GM23338 (cell line): ENCODE data around the gene DTX1. TPM values are rescaled to one million over a fixed set of nuclear protein-coding genes. Genes with fewer than 3 reads are reported as not detected.

ENCODE experiments used
- ATAC-seq: fragments of 200-7000 bp; cut with Tn5 transposase; 3 replicates; pipeline ENCODE4 v1.9.1; 2020
- DNase-seq: peaks from one replicate; pipeline ENCODE4 v3.0.0-alpha.2; 2015; ENCODE audit warnings: low spot score
- H2AFZ ChIP-seq: fragments of 200-600 bp; sonication (generic); 2 replicates; pipeline ENCODE4 v1.8.0; 2016; ENCODE audit warnings: antibody characterized with exemption, mild to moderate bottlenecking, moderate library complexity
- H3F3A ChIP-seq: fragments of 200-600 bp; sonication (generic); replicated peaks from 2 replicates; pipeline ENCODE4 v1.8.0; 2017; ENCODE audit warnings: antibody characterized with exemption, mixed run types, low read depth
- H3K27ac ChIP-seq: fragments of 200-600 bp; sonication (generic); 2 replicates; pipeline ENCODE4 v1.6.1; 2016; ENCODE audit warnings: low read depth
- H3K27me3 ChIP-seq: fragments of 200-600 bp; sonication (generic); 2 replicates; pipeline ENCODE4 v1.8.0; 2016; ENCODE audit warnings: mild to moderate bottlenecking, mixed run types, moderate library complexity; ENCODE audit not compliant: insufficient read depth
- H3K36me3 ChIP-seq: fragments of 200-600 bp; sonication (generic); 2 replicates; pipeline ENCODE4 v1.8.0; 2016; ENCODE audit warnings: mild to moderate bottlenecking; ENCODE audit not compliant: insufficient read depth
- H3K4me1 ChIP-seq: fragments of 200-600 bp; sonication (generic); 2 replicates; pipeline ENCODE4 v1.8.0; 2016; ENCODE audit warnings: mild to moderate bottlenecking, moderate library complexity; ENCODE audit not compliant: insufficient read depth
- H3K4me2 ChIP-seq: fragments of 200-600 bp; sonication (generic); 2 replicates; pipeline ENCODE4 v1.7.1; 2017; ENCODE audit warnings: mixed run types
- H3K4me3 ChIP-seq: fragments of 200-600 bp; sonication (generic); 2 replicates; pipeline ENCODE4 v1.6.1; 2016; ENCODE audit warnings: mixed run types
- H3K79me2 ChIP-seq: fragments of 200-600 bp; sonication (generic); replicated peaks from 2 replicates; pipeline ENCODE4 v1.8.0; 2017; ENCODE audit warnings: mild to moderate bottlenecking; ENCODE audit not compliant: insufficient read depth
- H3K9me2 ChIP-seq: fragments of 200-600 bp; sonication (generic); 2 replicates; pipeline ENCODE4 v1.8.0; 2017; ENCODE audit not compliant: insufficient read depth
- H4K20me1 ChIP-seq: fragments of 200-600 bp; sonication (generic); replicated peaks from 2 replicates; pipeline ENCODE4 v1.8.0; 2017; ENCODE audit warnings: mild to moderate bottlenecking; ENCODE audit not compliant: insufficient read depth
- H3K27ac Mint-ChIP-seq: 2 replicates; pipeline ENCODE4 v1.8.0; 2020; ENCODE audit warnings: inconsistent platforms, mild to moderate bottlenecking, moderate library complexity, mixed read lengths
- H3K27me3 Mint-ChIP-seq: 3 replicates; pipeline ENCODE4 v1.8.0; 2022; ENCODE audit warnings: low read depth, mild to moderate bottlenecking, moderate library complexity, mixed read lengths, inconsistent platforms; ENCODE audit not compliant: insufficient read depth, poor library complexity
- H3K36me3 Mint-ChIP-seq: 3 replicates; pipeline ENCODE4 v1.8.0; 2021; ENCODE audit warnings: low read depth, mild to moderate bottlenecking, inconsistent platforms, moderate library complexity, mixed read lengths
- H3K4me1 Mint-ChIP-seq: 3 replicates; pipeline ENCODE4 v1.8.0; 2020; ENCODE audit warnings: mild to moderate bottlenecking, inconsistent platforms, mixed read lengths
- H3K4me3 Mint-ChIP-seq: 3 replicates; pipeline ENCODE4 v1.8.0; 2021; ENCODE audit warnings: moderate library complexity, mild to moderate bottlenecking, inconsistent platforms, mixed read lengths
- H3K9me3 Mint-ChIP-seq: 3 replicates; pipeline ENCODE4 v1.8.0; 2020; ENCODE audit warnings: moderate library complexity, mild to moderate bottlenecking, inconsistent platforms, mixed read lengths
- CREB1 ChIP-seq: fragments of 250-450 bp; sonication (Bioruptor Pico); IDR thresholded peaks from 2 replicates; pipeline ENCODE4 v1.5.0; 2020; ENCODE audit warnings: low read depth, mild to moderate bottlenecking, moderate library complexity
- CTCF ChIP-seq, 2 experiments: fragments of 200-600 bp in 1 of 2; sonication (generic) in 1 of 2; conservative IDR thresholded peaks; 2 replicates each; pipeline versions ENCODE4 v1.5.1 to v1.6.1; 2016 to 2017; ENCODE audit warnings: antibody characterized with exemption in 2 of 2, low read depth in 2 of 2, mild to moderate bottlenecking in 2 of 2, moderate library complexity in 1 of 2
- ETS1 ChIP-seq: IDR thresholded peaks from 2 replicates; pipeline ENCODE4 v1.6.1; 2016; ENCODE audit warnings: antibody characterized with exemption
- EZH2 ChIP-seq: fragments of 200-600 bp; sonication (generic); IDR thresholded peaks from one replicate; pipeline ENCODE4 v1.8.0; 2017; ENCODE audit warnings: antibody characterized with exemption, mild to moderate bottlenecking, low read depth; ENCODE audit not compliant: unreplicated experiment
- EZH2phosphoT487 ChIP-seq: fragments of 200-600 bp; sonication (generic); IDR thresholded peaks from one replicate; pipeline ENCODE4 v1.8.1; 2018; ENCODE audit warnings: antibody characterized with exemption; ENCODE audit not compliant: unreplicated experiment
- JUNB ChIP-seq: IDR thresholded peaks from one replicate; pipeline ENCODE4 v1.6.1; 2016; ENCODE audit warnings: antibody characterized with exemption; ENCODE audit not compliant: unreplicated experiment
- NANOG ChIP-seq: IDR thresholded peaks from 2 replicates; pipeline ENCODE4 v1.6.1; 2016; ENCODE audit warnings: antibody characterized with exemption, borderline replicate concordance
- POLR2AphosphoS5 ChIP-seq: IDR thresholded peaks from 2 replicates; pipeline ENCODE4 v1.6.1; 2016; ENCODE audit warnings: antibody characterized with exemption, low read depth
- REST ChIP-seq: IDR thresholded peaks from one replicate; pipeline ENCODE4 v1.6.1; 2018; ENCODE audit warnings: antibody characterized with exemption; ENCODE audit not compliant: unreplicated experiment
- STAT1 ChIP-seq: IDR thresholded peaks from one replicate; pipeline ENCODE4 v1.6.1; 2016; ENCODE audit warnings: antibody characterized with exemption; ENCODE audit not compliant: unreplicated experiment
- ZNF114 ChIP-seq: fragments of 250-450 bp; sonication (Bioruptor Pico); IDR thresholded peaks from 2 replicates; pipeline ENCODE4 v1.5.0; 2020; ENCODE audit warnings: mild to moderate bottlenecking, moderate library complexity
- ZNF331 ChIP-seq: fragments of 250-450 bp; sonication (Bioruptor Pico); IDR thresholded peaks from 2 replicates; pipeline ENCODE4 v1.5.0; 2020; ENCODE audit warnings: low read depth, mild to moderate bottlenecking, moderate library complexity
- polyA plus RNA-seq: library from polyadenylated mRNA; unstranded; fragments of >200 nt; fragmentation: Nextera tagmentation; extraction: Ambion mirVana; gene quantifications from 2 replicates; pipeline ENCODE4 v1.2.1, GENCODE V29; 2016
- total RNA-seq: library from RNA; depleted of rRNA; stranded (reverse); fragments of >200 nt; shearing (Covaris generic); gene quantifications from 2 replicates; pipeline ENCODE4 v1.2.3, GENCODE V29; 2014

The DTX1 gene
- total and polyA plus RNA-seq, 2 experiments from 2014 or later: 1.6 to 9.0 TPM

GRCh38 chr12:113089839-113090238 is 33.3 kb downstream of the DTX1 start:
- ATAC-seq: no peak

GRCh38 chr12:113090740-113091139 is 34.2 kb downstream of the DTX1 start:
- H3K9me2 ChIP-seq: no peaks in the 10 kb centered on the region
- H3K27me3 Mint-ChIP-seq: peaks cover 25% of the 10 kb centered on the region
- TF ChIP-seq ZNF331 (CRISPR knock-in tag) (no peak), EZH2phosphoT487 (no peak), ETS1 (no peak), REST (no peak), JUNB (no peak), NANOG (no peak), CTCF (conservative IDR thresholded peaks at IDR 0.05; ENCODE audit: low read depth in 2 of 2) (no peak), STAT1 (no peak), POLR2AphosphoS5 (no peak)

More at GRCh38 chr12:113089839-113090238, 33.3 kb downstream of the DTX1 start:
- Histone ChIP-seq H3K4me1 (peaks cover 6% of the 10 kb centered on the region; the same call in 1 of the 2 replicates), H3K9me2 (no peaks in the 10 kb centered on the region), H2AFZ (no peak overlapping the region), H4K20me1 (no peaks in the 10 kb centered on the region; the same call in 1 of the 2 replicates), H3K79me2 (no peaks in the 10 kb centered on the region), H3K27ac (no peak overlapping the region), H3K4me3 (no peak overlapping the region), H3K27me3 (no peaks in the 10 kb centered on the region), H3K36me3 (no peaks in the 10 kb centered on the region), H3F3A (no peaks in the 10 kb centered on the region), H3K4me2 (no peak overlapping the region)
- H3K9me3 Mint-ChIP-seq: no peaks in the 10 kb centered on the region
- no peak for TF ChIP-seq ZNF331 (CRISPR knock-in tag)
- TF ChIP-seq EZH2: no peak
- no peak for TF ChIP-seq EZH2phosphoT487
- no peak for TF ChIP-seq CREB1 (CRISPR knock-in tag)
- TF ChIP-seq STAT1: no peak
- no peak for TF ChIP-seq ZNF114
- TF ChIP-seq REST: no peak
- no peak for DNase-seq
- no peaks in the 10 kb centered on the region; the same call in 2 of the 3 replicates for H3K36me3 Mint-ChIP-seq
- no peak overlapping the region for H3K27ac Mint-ChIP-seq
- no peak overlapping the region for H3K4me3 Mint-ChIP-seq
- H3K4me1 Mint-ChIP-seq: peaks cover 34% of the 10 kb centered on the region
- peaks cover 20% of the 10 kb centered on the region for H3K27me3 Mint-ChIP-seq

More at GRCh38 chr12:113090740-113091139, 34.2 kb downstream of the DTX1 start:
- ATAC-seq (no peak), DNase-seq (no peak)
- no peak overlapping the region for H3K27ac ChIP-seq
- H3K4me2 ChIP-seq: no peak overlapping the region
- no peak overlapping the region for H3K4me3 Mint-ChIP-seq
- peaks cover 6% of the 10 kb centered on the region; the same call in 1 of the 2 replicates for H3K4me1 ChIP-seq
- H3F3A ChIP-seq: no peaks in the 10 kb centered on the region
- no peaks in the 10 kb centered on the region for H3K9me3 Mint-ChIP-seq
- no peaks in the 10 kb centered on the region for H3K79me2 ChIP-seq
- no peaks in the 10 kb centered on the region for H3K27me3 ChIP-seq
- H2AFZ ChIP-seq: no peak overlapping the region
- H3K4me3 ChIP-seq: no peak overlapping the region
- H3K27ac Mint-ChIP-seq: no peak overlapping the region
- no peaks in the 10 kb centered on the region for H4K20me1 ChIP-seq
- H3K36me3 Mint-ChIP-seq: no peaks in the 10 kb centered on the region; the same call in 2 of the 3 replicates
- H3K4me1 Mint-ChIP-seq: peaks cover 34% of the 10 kb centered on the region
- H3K36me3 ChIP-seq: no peaks in the 10 kb centered on the region
